ENCODE measurements around the gene CHD9. TPM values are rescaled to one million over a fixed set of nuclear protein-coding genes. Genes with fewer than 3 reads are reported as not detected.

CHD9 gene
- total and polyA plus RNA-seq, 9 of the 15 experiments (the other 6 are each of a cell fraction or from before 2014, with no cell fraction given), result 29.0 to 69.3 (median 40.6) TPM

DNA sequence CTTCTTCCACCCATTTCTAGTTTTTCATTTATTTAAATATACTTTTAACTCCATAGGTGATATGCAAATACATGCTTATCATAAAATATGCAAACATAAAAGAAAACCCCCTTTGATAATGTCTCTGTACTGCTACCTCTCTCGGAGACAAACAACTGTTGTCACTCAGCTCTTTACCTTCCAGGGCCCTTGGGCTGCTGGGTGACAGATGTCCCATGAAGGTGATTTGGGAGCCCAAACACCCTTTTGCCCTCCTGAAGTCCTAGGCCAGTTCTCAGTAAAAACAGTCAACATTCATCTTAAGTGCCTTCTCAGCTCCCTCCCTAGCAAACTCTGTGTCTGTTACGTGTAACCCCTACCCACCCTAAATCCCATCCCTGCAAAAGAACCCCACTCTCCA is 37.5 kb downstream of the CHD9 start:
- WGBS (ENCODE audit: insufficient coverage, low coverage, missing lambda C conversion rate), result 100% methylated on average over 2 of the region's 2 CpGs
- Histone ChIP-seq H3K9ac (ENCODE audit: insufficient read depth in 1 of 2, low read depth in 2 of 2, low read length in 2 of 2) (no peak overlapping the region), H4K20me1 (replicated peaks; ENCODE audit: control insufficient read depth, insufficient read depth, low read length) (no peaks in the 10 kb centered on the region), H3K79me2 (ENCODE audit: control insufficient read depth, insufficient read depth, low read length) (peaks cover 62% of the 10 kb centered on the region), H3K4me2 (ENCODE audit: insufficient read depth, low read length) (no peak overlapping the region), H3K27ac (ENCODE audit: extremely low read depth, low read depth, low read length) (no peak overlapping the region), H3K9me3 (replicated peaks; ENCODE audit: control insufficient read depth, insufficient read depth, low read depth, low read length) (no peaks in the 10 kb centered on the region), H3K4me1 (replicated peaks in 1 of 2; ENCODE audit: control insufficient read depth in 2 of 2, insufficient read depth in 2 of 2, low read length in 2 of 2) (peaks cover 11 to 17% of the 10 kb centered on the region in 2 experiments; a peak in 4 of 5 replicates), H3K27me3 (ENCODE audit: control insufficient read depth in 2 of 2, insufficient read depth in 2 of 2, low read length in 2 of 2) (no peaks in the 10 kb centered on the region), H3K36me3 (ENCODE audit: control insufficient read depth, insufficient read depth, low read length) (peaks cover 28% of the 10 kb centered on the region; the same call in 2 of the 3 replicates), H3K4me3 (no peak overlapping the region), H3K9me1 (ENCODE audit: control insufficient read depth, insufficient read depth, low read length) (no peaks in the 10 kb centered on the region), H2AFZ (ENCODE audit: low read depth, low read length) (no peak overlapping the region)
- ATAC-seq (no peak), FAIRE-seq (no peak), DNase-seq (ENCODE audit: extremely low read depth in 1 of 4, low spot score in 3 of 4) (no peak)
- TF ChIP-seq ARID1B (IDR thresholded peaks at IDR 0.05) (no peak), CBX2 (IDR thresholded peaks at IDR 0.05; ENCODE audit: insufficient read depth, low read length, poor library complexity, severe bottlenecking) (no peak), ZNF431 (CRISPR knock-in tag; IDR thresholded peaks at IDR 0.05) (no peak), ZNF583 (CRISPR knock-in tag; IDR thresholded peaks at IDR 0.05) (no peak)
- TF ChIP-seq, protein P1, sequence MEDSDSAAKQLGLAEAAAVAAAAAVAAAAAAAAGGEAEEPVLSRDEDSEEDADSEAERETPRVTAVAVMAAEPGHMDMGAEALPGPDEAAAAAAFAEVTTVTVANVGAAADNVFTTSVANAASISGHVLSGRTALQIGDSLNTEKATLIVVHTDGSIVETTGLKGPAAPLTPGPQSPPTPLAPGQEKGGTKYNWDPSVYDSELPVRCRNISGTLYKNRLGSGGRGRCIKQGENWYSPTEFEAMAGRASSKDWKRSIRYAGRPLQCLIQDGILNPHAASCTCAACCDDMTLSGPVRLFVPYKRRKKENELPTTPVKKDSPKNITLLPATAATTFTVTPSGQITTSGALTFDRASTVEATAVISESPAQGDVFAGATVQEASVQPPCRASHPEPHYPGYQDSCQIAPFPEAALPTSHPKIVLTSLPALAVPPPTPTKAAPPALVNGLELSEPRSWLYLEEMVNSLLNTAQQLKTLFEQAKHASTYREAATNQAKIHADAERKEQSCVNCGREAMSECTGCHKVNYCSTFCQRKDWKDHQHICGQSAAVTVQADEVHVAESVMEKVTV (CRISPR knock-in tag; IDR thresholded peaks at IDR 0.05), result no peak
- intact Hi-C loops (cut with micrococcal nuclease) (no loop called here), in situ Hi-C loops (cut with MboI) (no loop called here)
- CTCF ChIA-PET (ENCODE audit: low intra/inter-chr PET ratio), result no interaction called here
- POLR2A ChIA-PET, result interaction anchor here (0.9 to 1.6 kb wide), 3 partner anchors 9 to 13 kb away, joined by 4 to 7 read pairs (median 5); no protein-coding TSS in a partner anchor
- no TSS peak for BruUV-seq (replicated peaks)
